ENCODE results near the gene NHS.

NHS gene

GRCh38 chrX:17622331-17622730 is 247.3 kb downstream of the NHS start:
- DNase-seq (ENCODE audit: low read depth in 2 of 2), result no peak

DNA sequence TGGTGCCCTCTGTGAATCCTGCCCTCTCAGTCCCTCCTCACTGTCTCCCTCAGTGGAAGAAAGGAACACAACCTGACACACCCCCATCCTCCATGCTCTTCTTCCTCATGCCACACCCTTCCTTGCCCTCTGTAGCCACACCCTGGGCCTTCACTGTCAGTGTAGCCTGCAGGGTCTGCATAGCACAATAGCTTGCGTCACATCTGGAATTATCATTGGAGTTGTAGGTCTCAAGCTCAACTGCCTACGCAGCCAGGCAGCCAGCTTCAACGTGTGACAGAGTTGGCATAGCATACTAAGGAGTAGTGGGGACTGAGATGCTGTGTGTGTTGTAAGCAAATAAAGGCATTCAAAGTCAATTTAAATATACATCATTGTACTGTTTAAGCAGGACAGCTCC is 248.8 kb downstream of the NHS start:
- no peak for DNase-seq (ENCODE audit: low read depth in 2 of 2)

GRCh38 chrX:17627026-17627425 is 252.0 kb downstream of the NHS start:
- no peak for DNase-seq (ENCODE audit: low read depth in 2 of 2)

DNA sequence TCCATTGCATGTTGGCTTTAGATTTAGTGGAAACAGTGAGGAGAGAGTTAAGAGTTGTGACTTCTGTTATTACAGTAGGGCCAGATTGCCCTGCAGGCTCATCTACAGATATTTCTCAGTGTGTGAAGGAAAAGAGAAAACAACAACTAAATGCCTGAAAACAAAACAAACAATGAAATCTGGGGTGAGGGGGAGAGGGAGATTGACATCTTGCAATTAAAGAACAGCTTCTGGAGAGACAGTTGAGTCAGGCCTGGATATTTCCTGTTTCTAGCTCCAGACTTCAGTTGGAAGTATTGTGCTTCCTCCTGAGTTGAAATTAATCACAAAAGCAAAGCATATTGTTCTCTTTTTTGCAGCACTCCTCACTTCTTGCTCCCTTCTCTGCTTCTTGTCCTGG is 254.0 kb downstream of the NHS start:
- no peak for DNase-seq (ENCODE audit: low read depth in 2 of 2)

DNA sequence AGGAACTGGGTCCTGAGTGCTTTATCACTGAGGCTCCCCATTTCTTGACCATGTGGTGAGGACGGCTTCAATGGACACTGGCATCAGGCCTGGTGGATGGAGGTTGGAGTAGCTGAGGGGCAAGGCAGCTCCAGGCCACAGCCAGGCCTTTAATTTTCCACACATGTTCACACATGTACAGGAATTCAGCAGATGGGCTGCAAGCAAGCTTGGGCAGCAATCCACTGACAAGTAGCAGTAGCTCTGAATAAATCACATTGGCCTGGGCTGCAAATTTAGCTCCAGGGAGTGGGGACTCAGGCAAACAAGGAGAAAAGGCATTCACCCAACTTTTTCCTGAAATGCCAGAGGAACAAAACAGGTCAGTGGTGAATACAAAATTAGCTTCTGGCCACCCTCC is 254.5 kb downstream of the NHS start:
- DNase-seq (ENCODE audit: low read depth in 2 of 2), result no peak

GRCh38 chrX:17631647-17632046 is 256.6 kb downstream of the NHS start:
- DNase-seq (ENCODE audit: low read depth in 2 of 2), result no peak

DNA sequence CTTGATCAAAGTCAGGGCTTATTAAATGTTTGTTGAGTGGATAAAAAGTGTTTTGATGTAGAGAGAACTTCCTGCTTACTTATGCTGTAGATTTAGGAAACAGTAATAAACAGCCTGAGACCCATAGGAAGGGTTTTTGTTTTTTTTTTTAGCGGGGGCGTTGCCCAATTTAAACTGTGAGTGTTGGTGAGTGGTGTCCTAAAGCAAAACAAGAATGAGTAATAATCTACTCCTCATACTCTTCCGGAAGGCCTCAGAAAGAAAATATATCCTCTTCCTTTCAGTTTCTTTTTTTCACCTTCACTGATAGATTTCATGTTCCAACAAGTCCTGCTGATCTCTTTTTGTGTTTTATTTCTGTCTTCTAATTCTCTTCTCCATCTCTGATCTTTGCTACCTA is 257.9 kb downstream of the NHS start:
- no peak for DNase-seq (ENCODE audit: low read depth in 2 of 2)

DNA sequence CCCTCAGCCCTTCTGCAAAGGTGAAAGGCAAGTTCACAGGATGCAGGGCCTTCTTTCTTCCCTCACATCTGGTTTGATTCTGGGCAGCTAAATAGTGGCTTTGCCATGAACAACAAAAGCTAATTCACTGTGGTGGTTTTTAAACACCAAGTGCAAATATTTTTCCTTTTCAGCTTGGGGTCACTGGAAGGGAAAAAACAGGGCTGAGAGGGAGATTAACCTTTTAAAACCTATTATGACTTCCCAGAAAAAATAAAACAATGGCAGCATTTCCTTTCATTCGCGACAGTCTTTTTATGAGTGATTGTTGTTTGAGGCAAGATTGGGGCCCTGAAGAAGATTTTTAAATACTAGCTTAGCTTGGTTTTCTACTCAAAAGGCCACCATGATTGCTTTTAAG is 258.5 kb downstream of the NHS start:
- DNase-seq (ENCODE audit: low read depth in 2 of 2), result no peak

GRCh38 chrX:17634542-17635207 is 259.7 kb downstream of the NHS start:
- no peak for DNase-seq (ENCODE audit: low read depth in 2 of 2)

- DNase-seq (ENCODE audit: low read depth in 2 of 2), result no peak
These were observed 260.2 kb downstream of the NHS start for GRCh38 chrX:17635231-17635630.

GRCh38 chrX:17637235-17637634 is 262.2 kb downstream of the NHS start:
- no peak for DNase-seq (ENCODE audit: low read depth in 2 of 2)

DNA sequence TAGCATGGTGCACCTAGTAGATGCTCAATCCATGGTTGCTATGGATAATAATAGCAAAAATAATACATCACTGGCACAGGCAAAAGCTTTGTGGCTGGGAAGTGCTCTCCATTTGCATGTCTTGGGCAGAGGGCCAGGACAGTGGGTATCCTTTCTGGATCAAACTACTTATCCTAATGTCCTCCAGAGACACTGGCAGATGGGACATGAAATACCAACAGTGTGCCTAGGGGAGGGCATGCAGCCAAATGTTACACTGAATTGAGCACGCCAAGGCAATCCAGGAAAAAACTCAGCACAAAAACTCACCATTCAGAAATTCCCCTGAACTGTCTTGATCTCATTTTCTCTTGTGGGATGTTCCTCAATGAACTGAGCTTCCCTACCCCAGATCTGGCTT is 263.7 kb downstream of the NHS start:
- DNase-seq (ENCODE audit: low read depth in 2 of 2), result no peak

GRCh38 chrX:17642891-17643290 is 267.9 kb downstream of the NHS start:
- no peak for DNase-seq (ENCODE audit: low read depth in 2 of 2)

- no peak for DNase-seq (ENCODE audit: low read depth in 2 of 2)
These were observed 268.5 kb downstream of the NHS start for GRCh38 chrX:17643528-17643927.

- DNase-seq (ENCODE audit: low read depth in 2 of 2), result no peak
These were observed 269.0 kb downstream of the NHS start for GRCh38 chrX:17644001-17644400.

DNA sequence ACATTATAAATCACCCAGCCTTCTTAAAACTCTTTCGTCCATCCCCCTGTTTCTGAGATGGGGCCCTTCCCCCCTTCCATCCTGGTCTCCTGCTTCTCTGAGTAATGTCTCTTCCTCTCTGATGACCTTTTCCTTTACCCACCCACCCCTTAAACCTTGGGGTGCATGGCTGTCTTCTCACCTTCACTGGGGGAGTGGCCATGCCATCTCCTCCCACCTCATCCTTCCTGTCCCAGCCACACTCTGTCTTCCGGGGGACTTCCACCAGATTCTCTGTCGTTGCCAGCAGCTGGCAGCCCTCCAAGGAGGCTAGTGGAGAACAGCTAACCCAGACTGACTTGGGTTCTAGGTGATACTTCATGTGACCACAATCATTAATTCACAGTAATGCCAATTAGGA is 279.1 kb downstream of the NHS start:
- peak in 1 of 2 donors; percentile 4 for DNase-seq (ENCODE audit: low read depth in 2 of 2)

DNA sequence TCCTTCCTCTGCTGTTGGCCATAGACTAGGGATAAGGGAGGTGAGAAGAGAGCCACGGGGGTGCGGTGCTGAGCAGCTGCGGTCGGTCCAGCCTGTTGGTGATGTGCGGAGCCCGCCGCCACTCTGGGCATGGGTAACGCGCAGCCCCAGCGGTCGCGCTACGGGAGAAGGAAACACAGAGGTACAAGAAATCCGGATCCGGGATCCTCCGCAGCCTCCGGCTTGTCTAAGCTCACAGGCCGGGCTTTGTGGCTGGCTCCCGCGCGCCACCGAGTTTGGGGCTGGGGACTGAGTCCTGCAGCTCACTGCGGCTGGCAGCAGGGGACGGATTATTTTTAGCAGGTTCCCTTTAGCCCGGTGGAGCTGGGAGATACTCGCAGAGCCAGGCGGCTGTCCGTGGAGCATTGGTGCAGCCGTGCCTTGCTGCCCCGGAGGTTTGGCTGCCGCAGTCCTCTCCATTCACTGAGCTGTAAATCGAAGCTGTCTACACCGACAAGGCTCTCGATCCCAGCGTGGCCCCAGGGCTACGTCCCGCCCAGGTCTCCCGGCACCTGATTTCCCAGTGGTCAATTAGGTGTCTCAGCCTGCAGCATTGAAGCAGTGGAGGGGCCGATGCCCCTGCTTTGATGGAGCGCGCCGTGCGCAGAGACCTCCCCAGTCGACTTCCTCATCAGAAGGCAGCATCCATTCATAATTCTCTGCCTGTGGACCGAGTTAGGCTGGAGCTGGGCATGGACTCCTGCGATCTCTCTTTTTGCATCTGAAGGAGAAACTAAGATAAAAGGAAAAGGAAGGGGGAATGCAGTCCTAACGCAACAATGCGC is 280.4 kb downstream of the NHS start:
- DNase-seq (ENCODE audit: low read depth in 2 of 2), result no peak

GRCh38 chrX:17656035-17656418 is 281.0 kb downstream of the NHS start:
- DNase-seq (ENCODE audit: low read depth in 2 of 2), result no peak

DNA sequence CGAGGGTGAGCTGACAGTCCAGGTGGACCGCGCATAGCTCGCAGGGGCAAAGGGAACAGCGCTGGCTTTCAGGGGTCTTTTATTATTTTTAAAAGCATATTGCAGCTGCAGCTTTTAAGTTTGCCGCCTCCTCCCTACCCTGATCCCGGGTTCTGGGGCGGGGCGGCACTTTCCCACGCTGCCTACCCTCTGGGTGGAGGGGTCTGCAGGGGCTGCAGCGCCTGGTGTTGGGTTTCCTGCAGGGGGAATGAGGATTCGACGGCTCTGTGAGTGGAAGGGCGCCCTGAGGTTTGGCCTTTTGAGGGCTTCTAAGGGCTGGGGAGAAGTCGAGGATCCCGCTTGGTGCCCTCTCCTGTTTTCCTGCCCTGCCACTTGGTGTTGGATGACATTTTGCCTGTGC is 281.6 kb downstream of the NHS start:
- no peak for DNase-seq (ENCODE audit: low read depth in 2 of 2)

DNA sequence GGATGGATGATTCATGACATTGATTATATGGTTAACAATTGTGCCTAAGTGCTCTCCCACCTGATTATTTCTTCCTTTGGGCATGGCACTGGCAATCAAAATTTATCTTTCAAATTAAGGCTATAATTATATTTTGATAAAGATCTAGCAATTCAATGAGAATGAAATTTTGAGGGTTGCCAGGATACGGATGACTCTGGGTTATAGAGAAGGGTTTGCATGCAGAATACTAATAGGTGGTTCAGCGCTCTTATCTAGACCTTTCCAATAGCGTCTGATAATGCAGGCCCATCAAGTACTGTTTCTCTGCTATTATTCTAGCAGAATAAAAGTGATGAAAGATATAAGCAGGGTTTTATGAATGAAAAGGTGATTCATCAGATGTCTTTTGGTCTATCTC is 287.4 kb downstream of the NHS start:
- no peak for DNase-seq (ENCODE audit: low read depth in 2 of 2)

DNA sequence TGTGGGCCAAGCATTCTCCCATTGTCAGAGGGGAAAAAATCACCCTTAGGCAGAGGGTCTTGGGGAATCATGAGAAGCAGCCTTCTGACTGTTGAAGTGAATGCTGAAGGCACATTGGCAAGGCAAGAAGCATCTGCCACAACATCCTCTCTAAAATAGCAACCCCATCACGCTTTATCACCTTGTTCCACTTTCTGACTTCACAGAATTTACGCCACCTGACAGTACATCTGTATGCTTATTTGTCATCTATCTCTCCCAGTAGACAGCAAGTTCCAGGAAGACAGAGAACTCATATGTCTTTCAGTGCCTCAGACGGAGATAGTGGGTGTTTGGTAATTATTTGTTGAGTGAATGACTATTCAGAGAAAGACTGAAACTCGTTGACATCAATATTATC is 293.9 kb downstream of the NHS start:
- DNase-seq (ENCODE audit: low read depth in 2 of 2), result no peak

DNA sequence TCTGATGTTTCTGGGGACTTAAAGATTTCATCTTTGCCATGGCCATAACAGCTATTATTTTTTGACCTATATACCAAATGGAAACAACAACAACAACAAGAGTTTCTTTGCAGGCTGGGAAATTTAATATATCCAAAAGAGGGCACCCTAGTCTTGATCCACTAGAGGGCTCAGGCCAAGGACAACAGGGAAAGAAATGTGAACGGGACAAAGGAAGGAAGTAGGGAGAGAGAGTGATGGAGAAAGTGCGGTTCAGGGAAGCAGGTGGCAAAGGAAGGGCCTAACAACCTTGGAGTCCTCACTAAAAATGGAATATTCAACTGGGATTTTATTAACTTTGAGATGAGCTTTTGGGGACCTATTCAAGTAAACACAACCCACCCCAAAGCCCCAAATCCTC is 294.5 kb downstream of the NHS start:
- DNase-seq (ENCODE audit: low read depth in 2 of 2), result no peak

DNA sequence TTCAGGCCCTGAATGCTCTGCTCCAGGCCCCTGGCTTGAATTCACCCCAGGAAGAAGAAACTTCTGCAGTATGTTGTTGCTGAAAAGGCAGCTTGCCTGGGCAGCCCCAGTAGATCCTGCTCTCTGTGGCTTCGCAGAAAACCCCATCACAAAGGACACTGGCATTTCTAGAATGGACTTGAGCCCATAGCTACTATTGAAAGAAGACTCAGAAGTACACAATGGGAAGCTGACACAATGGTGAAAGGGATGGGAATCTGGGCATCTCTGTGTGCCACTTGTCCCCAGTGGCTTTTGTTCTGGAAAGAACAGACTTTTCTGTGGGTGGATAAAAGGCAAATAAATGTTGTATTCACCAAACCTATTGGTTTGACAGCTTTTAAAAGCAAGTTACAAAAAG is 294.9 kb downstream of the NHS start:
- DNase-seq (ENCODE audit: low read depth in 2 of 2), result no peak

DNA sequence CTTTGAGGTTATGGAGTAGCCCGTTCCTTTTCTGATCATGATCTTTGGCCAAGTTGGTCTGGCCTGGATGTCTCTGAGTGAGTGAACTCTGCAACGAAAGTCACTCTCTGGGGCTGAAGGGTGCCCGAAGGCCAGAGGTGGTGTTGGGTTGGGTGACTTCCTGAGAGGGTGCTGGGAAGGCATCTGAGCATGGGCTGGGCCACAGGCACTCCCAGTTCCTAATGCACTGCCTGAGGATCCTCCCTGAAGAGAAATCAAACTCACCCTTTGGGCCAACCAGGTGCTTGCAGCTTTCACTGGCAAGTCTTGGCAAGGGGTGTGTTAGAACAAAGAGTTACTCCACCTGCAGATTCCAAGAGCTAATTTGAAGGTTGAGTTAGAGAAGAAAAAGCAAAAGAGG is 295.9 kb downstream of the NHS start:
- DNase-seq (ENCODE audit: low read depth in 2 of 2), result no peak

Data from stimulated activated CD8-positive, alpha-beta memory T cell treated with anti-CD3 and anti-CD28 coated beads, Interleukin-2, amount 100 ng/mL, for 1 hour (primary cell).